ENCODE measurements around the gene MYO15A. TPM values are rescaled to one million over a fixed set of nuclear protein-coding genes. Genes with fewer than 3 reads are reported as not detected.

MYO15A gene
- total and polyA plus RNA-seq, 2 donors (not counting 1 experiment from before 2014, with no cell fraction given), result 2.5 to 3.1 TPM

GRCh38 chr17:18110636-18111145, 2.1 kb downstream of the MYO15A start:
- Histone ChIP-seq H3K4me1 (ENCODE audit: control insufficient read depth in 2 of 2, insufficient read depth in 2 of 2, low read length in 2 of 2) (no peaks in the 10 kb centered on the region), H3K27me3 (replicated peaks in 1 of 4; ENCODE audit: control extremely low read depth in 1 of 4, control insufficient read depth in 3 of 4, insufficient read depth in 4 of 4, low read length in 3 of 4) (no peaks in the 10 kb centered on the region), H3K9ac (ENCODE audit: low read length) (no peak overlapping the region), H3K4me3 (ENCODE audit: control extremely low read depth in 1 of 5, extremely low read depth in 1 of 5, insufficient read depth in 1 of 5, low read depth in 2 of 5, low read length in 4 of 5) (no peak overlapping the region), H3K9me3 (ENCODE audit: control extremely low read depth in 1 of 3, control insufficient read depth in 2 of 3, insufficient read depth in 1 of 3, low read length in 2 of 3) (no peaks in the 10 kb centered on the region), H3K79me2 (ENCODE audit: control insufficient read depth, insufficient read depth, low read length) (no peaks in the 10 kb centered on the region), H3K36me3 (replicated peaks in 1 of 2; ENCODE audit: control extremely low read depth in 1 of 2, control insufficient read depth in 1 of 2, extremely low read depth in 1 of 2, insufficient read depth in 2 of 2, low read length in 1 of 2) (peaks cover 0 to 13% of the 10 kb centered on the region in 2 experiments), H2AFZ (ENCODE audit: insufficient read depth, low read depth, low read length, poor library complexity, severe bottlenecking) (no peak overlapping the region), H4K20me1 (ENCODE audit: control insufficient read depth, insufficient read depth, low read length, poor library complexity, severe bottlenecking) (no peaks in the 10 kb centered on the region), H3K4me2 (replicated peaks; ENCODE audit: low read depth, low read length, poor library complexity, severe bottlenecking) (no peak overlapping the region), H3K27ac (ENCODE audit: low read length in 2 of 2) (no peak overlapping the region)
- ATAC-seq (ENCODE audit: low read depth), result no peak
- Mint-ChIP-seq H3K9me3 (ENCODE audit: insufficient read depth) (no peaks in the 10 kb centered on the region), H3K4me3 (no peak overlapping the region), H3K4me1 (no peaks in the 10 kb centered on the region), H3K27me3 (no peaks in the 10 kb centered on the region), H3K27ac (no peak overlapping the region)
- CTCF ChIA-PET, result no interaction called here
- WGBS (ENCODE audit: insufficient coverage), result 61% methylated on average over 3 of the region's 4 CpGs
- POLR2A ChIA-PET, result no interaction called here
- no peak for DNase-seq
- intact Hi-C loops (cut with micrococcal nuclease), result no loop called here
- TF ChIP-seq EZH2 (IDR thresholded peaks at IDR 0.05; ENCODE audit: borderline replicate concordance, insufficient read depth, low read depth, low read length, poor library complexity, severe bottlenecking) (no peak), CTCF (IDR thresholded peaks at IDR 0.05) (no peak)

DNA sequence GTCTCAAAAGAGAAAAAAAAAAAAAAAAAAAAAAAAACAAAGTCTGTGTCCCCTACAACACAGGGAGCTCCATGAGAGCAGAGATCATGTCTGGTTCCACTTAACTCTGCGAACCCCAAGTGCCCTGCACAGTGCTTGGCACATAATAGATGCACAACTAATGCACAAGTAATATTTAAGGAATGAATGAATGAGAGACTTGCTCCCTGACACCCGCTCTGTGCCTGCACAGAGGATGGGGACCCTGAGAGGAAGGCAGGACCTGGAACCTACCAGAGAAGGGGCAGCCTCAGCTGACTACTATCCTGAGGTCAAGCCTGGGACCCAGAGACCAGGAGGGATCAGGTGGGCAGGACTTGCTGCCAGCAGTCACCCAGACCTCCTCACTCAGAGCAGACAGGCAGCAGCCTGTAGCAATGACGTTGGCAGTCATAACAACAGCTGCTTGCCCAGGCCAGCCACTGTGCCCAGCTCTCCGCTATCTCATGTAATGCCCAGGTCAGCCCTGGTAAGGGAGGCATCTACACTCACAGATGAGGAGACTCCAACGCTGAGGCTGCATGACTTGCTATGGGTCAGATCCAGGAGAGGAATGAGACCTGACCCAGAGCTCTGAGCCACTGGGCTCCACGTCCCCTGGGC, 2.9 kb downstream of the MYO15A start:
- H3K4me3 Mint-ChIP-seq, result no peak overlapping the region
- intact Hi-C loops (cut with micrococcal nuclease), result no loop called here
- POLR2A ChIA-PET, result no interaction called here

More for the DNA sequence above, 2.9 kb downstream of the MYO15A start:
- H3K4me1 Mint-ChIP-seq, result no peaks in the 10 kb centered on the region
- Histone ChIP-seq H4K20me1 (ENCODE audit: control insufficient read depth, insufficient read depth, low read length, poor library complexity, severe bottlenecking) (no peaks in the 10 kb centered on the region), H3K79me2 (ENCODE audit: control insufficient read depth, insufficient read depth, low read length) (no peaks in the 10 kb centered on the region), H3K4me2 (replicated peaks; ENCODE audit: low read depth, low read length, poor library complexity, severe bottlenecking) (no peak overlapping the region), H3K9ac (ENCODE audit: low read length) (no peak overlapping the region), H3K27me3 (replicated peaks in 1 of 4; ENCODE audit: control extremely low read depth in 1 of 4, control insufficient read depth in 3 of 4, insufficient read depth in 4 of 4, low read length in 3 of 4) (no peaks in the 10 kb centered on the region), H3K4me1 (ENCODE audit: control insufficient read depth in 2 of 2, insufficient read depth in 2 of 2, low read length in 2 of 2) (no peaks in the 10 kb centered on the region), H3K9me3 (ENCODE audit: control extremely low read depth in 1 of 3, control insufficient read depth in 2 of 3, insufficient read depth in 1 of 3, low read length in 2 of 3) (no peaks in the 10 kb centered on the region), H3K27ac (ENCODE audit: low read length in 2 of 2) (no peak overlapping the region), H3K36me3 (replicated peaks in 1 of 2; ENCODE audit: control extremely low read depth in 1 of 2, control insufficient read depth in 1 of 2, extremely low read depth in 1 of 2, insufficient read depth in 2 of 2, low read length in 1 of 2) (peaks cover 0 to 10% of the 10 kb centered on the region in 2 experiments), H3K4me3 (ENCODE audit: control extremely low read depth in 1 of 5, extremely low read depth in 1 of 5, insufficient read depth in 1 of 5, low read depth in 2 of 5, low read length in 4 of 5) (no peak overlapping the region), H2AFZ (ENCODE audit: insufficient read depth, low read depth, low read length, poor library complexity, severe bottlenecking) (no peak overlapping the region)
- DNase-seq (no peak), ATAC-seq (ENCODE audit: low read depth) (no peak)
- TF ChIP-seq CTCF (IDR thresholded peaks at IDR 0.05), result no peak
- TF ChIP-seq EZH2 (IDR thresholded peaks at IDR 0.05; ENCODE audit: borderline replicate concordance, insufficient read depth, low read depth, low read length, poor library complexity, severe bottlenecking), result no peak
- WGBS (ENCODE audit: insufficient coverage), result 82% methylated on average over 5 of the region's 6 CpGs
- no peaks in the 10 kb centered on the region for H3K9me3 Mint-ChIP-seq (ENCODE audit: insufficient read depth)
- H3K27ac Mint-ChIP-seq, result no peak overlapping the region
- CTCF ChIA-PET, result no interaction called here
- H3K27me3 Mint-ChIP-seq, result no peaks in the 10 kb centered on the region

Measured in B cell (primary cell).